ENCODE data around the gene ENOSF1. TPM values are rescaled to one million over a fixed set of nuclear protein-coding genes. Genes with fewer than 3 reads are reported as not detected.

ENOSF1 gene
- total RNA-seq, 2 experiments from 2014 or later: 61.3 to 66.1 TPM

DNA sequence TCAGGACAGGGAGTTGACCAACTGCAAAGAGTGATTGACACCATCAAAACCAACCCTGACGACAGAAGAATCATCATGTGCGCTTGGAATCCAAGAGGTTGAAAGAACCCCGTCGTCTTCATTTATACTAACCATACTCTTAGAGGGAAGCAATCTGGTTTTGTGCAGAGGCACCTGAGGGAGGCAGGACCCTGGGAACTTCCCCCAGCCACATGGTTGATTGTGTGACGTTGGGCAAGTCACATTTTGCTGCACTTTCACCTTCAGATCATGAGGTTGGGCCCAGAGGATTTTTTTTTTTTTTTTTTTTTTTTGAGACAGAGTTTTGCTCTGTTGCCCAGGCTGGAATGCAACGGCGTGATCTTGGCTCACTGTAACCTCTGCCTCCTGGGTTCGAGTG, 43.4 kb downstream of the ENOSF1 start:
- Mint-ChIP-seq H3K36me3 (ENCODE audit: low read depth) (peaks cover 61% of the 10 kb centered on the region), H3K4me1 (ENCODE audit: low read depth) (peaks cover 2% of the 10 kb centered on the region), H3K4me3 (no peak overlapping the region), H3K27ac (no peak overlapping the region), H3K27me3 (ENCODE audit: low read depth) (no peaks in the 10 kb centered on the region), H3K9me3 (peaks cover 10% of the 10 kb centered on the region)
- no peak for DNase-seq
- intact Hi-C loops (cut with micrococcal nuclease): no loop called here
- CTCF ChIA-PET: no interaction called here

DNA sequence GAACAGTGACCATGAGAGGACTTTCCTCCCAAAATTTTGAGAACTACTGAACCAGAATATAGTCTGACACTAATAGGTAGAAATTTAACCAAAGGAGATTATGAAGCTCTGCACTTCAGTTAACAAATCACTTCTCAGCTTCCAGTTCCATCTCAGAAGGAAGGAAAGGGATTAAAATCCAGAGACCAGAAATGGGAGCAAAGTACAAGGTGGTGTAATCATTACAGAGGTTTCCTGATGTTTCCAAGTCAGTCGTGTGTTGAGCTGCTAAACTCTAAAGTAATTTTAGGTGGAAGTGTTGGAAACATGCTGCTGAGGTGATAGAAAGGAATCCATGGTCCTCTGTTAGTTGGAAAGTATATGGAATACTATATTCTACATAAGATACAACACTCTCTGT, 44.2 kb downstream of the ENOSF1 start:
- DNase-seq: no peak
- Mint-ChIP-seq H3K4me1 (ENCODE audit: low read depth) (peaks cover 2% of the 10 kb centered on the region), H3K4me3 (no peak overlapping the region), H3K27me3 (ENCODE audit: low read depth) (no peaks in the 10 kb centered on the region), H3K36me3 (ENCODE audit: low read depth) (peaks cover 65% of the 10 kb centered on the region), H3K27ac (no peak overlapping the region), H3K9me3 (peaks cover 10% of the 10 kb centered on the region)
- CTCF ChIA-PET: interaction anchor here (0.6 kb wide), 1 partner anchor 171 kb away, joined by 3 read pairs; no protein-coding TSS in a partner anchor
- intact Hi-C loops (cut with micrococcal nuclease): no loop called here

DNA sequence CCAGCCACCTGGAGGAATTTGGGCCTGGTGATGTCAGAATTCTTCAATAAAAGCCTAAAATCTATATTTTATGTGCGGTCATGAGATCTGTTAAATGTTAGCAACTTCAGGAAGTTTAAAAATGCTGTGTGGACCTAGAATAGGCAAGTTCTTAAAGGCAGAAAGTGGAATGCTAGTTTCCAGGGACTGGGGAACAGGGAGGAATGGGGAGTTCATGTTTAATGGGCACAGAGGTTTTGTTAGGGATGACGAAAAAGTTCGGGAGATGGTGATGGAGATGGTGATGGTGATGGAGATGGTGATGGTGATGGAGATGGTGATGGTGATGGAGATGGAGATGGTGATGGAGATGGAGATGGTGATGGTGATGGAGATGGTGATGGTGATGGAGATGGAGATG, 45.8 kb downstream of the ENOSF1 start:
- no peak for DNase-seq
- Mint-ChIP-seq H3K4me3 (no peak overlapping the region), H3K36me3 (ENCODE audit: low read depth) (peaks cover 65% of the 10 kb centered on the region), H3K27me3 (ENCODE audit: low read depth) (no peaks in the 10 kb centered on the region), H3K27ac (no peak overlapping the region), H3K4me1 (ENCODE audit: low read depth) (peaks cover 2% of the 10 kb centered on the region), H3K9me3 (peaks cover 14% of the 10 kb centered on the region)
- intact Hi-C loops (cut with micrococcal nuclease): no loop called here
- CTCF ChIA-PET: no interaction called here

DNA sequence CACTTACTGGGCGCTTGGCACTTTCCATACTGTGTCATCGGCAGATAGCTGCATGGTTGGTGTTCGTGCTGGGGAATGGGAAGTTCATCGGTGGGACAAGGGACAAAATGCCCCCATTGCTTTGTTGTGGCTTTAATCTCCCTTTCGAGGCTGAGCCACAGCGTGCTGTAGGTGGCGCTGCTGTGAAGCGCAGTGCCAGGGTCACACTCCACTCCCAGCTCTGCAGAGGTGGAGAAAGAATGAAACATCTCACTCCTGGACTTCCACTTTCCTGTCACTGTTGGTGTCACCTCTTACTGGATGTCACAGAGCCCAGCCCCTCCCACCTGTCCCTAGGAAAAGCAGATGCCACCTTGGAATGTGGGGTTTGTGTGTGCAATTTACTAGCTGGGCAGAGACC, 46.3 kb downstream of the ENOSF1 start:
- Mint-ChIP-seq H3K27ac (no peak overlapping the region), H3K4me1 (ENCODE audit: low read depth) (peaks cover 2% of the 10 kb centered on the region), H3K27me3 (ENCODE audit: low read depth) (no peaks in the 10 kb centered on the region), H3K9me3 (peaks cover 17% of the 10 kb centered on the region), H3K4me3 (no peak overlapping the region), H3K36me3 (ENCODE audit: low read depth) (peaks cover 66% of the 10 kb centered on the region)
- DNase-seq: no peak
- intact Hi-C loops (cut with micrococcal nuclease): no loop called here
- CTCF ChIA-PET: no interaction called here

DNA sequence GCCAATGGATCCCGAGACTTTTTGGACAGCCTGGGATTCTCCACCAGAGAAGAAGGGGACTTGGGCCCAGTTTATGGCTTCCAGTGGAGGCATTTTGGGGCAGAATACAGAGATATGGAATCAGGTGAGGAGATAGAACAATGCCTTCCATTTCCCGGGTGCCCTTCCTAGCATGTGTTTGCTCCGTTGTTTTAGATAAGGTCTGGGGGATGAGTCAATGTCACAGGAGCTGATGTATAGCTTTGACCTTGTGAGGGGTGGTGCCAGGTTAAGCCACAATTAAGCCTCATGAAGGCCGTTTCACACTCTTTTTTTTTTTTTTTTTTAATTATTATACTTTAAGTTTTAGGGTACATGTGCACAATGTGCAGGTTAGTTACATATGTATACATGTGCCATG, 50.2 kb downstream of the ENOSF1 start:
- H3K27ac Mint-ChIP-seq: no peak overlapping the region
- CTCF ChIA-PET: no interaction called here
- H3K4me3 Mint-ChIP-seq: no peak overlapping the region
- peaks cover 15% of the 10 kb centered on the region for H3K9me3 Mint-ChIP-seq
- H3K4me1 Mint-ChIP-seq (ENCODE audit: low read depth): peaks cover 16% of the 10 kb centered on the region
- peaks cover 61% of the 10 kb centered on the region for H3K36me3 Mint-ChIP-seq (ENCODE audit: low read depth)
- DNase-seq: no peak
- intact Hi-C loops (cut with micrococcal nuclease): no loop called here
- peaks cover 8% of the 10 kb centered on the region for H3K27me3 Mint-ChIP-seq (ENCODE audit: low read depth)

DNA sequence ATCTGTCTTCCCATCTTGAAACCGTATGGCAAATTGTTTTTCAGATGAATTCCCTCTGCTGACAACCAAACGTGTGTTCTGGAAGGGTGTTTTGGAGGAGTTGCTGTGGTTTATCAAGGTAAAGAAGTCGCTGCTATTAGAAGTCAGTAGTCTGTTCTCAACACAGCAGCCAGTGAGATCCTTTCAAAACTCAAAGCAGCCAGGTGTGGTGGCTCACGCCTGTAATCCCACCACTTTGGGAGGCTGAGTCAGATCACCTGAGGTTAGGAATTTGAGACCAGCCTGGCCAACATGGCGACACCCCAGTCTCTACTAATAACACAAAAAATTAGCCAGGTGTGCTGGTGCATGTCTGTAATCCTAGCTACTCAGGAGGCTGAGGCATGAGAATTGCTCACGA, 52.8 kb downstream of the ENOSF1 start:
- DNase-seq: no peak
- Mint-ChIP-seq H3K27me3 (ENCODE audit: low read depth) (peaks cover 24% of the 10 kb centered on the region), H3K4me3 (peak overlapping the region; percentile 93), H3K27ac (no peak overlapping the region), H3K4me1 (ENCODE audit: low read depth) (peaks cover 14% of the 10 kb centered on the region), H3K36me3 (ENCODE audit: low read depth) (peaks cover 54% of the 10 kb centered on the region), H3K9me3 (peaks cover 8% of the 10 kb centered on the region)
- intact Hi-C loops (cut with micrococcal nuclease): loop anchor here (2.0 kb wide), 2 partner anchors 15 to 549 kb away; no protein-coding TSS in a partner anchor
- CTCF ChIA-PET: interaction anchor here (0.9 to 1.3 kb wide), 2 partner anchors 11 to 53 kb away, joined by 3 read pairs; partner anchors contain the start of gene ENOSF1

- intact Hi-C loops (cut with micrococcal nuclease): loop anchor here (1.0 to 2.0 kb wide), 8 partner anchors 16 to 548 kb away; partner anchors contain the start of genes ENOSF1 and THOC1
- CTCF ChIA-PET: interaction anchor here (0.6 to 1.4 kb wide), 5 partner anchors 12 to 179 kb away, joined by 3 to 4 read pairs (median 3); partner anchors contain the start of gene ENOSF1
- Mint-ChIP-seq H3K27me3 (ENCODE audit: low read depth) (peaks cover 28% of the 10 kb centered on the region), H3K9me3 (peaks cover 8% of the 10 kb centered on the region), H3K4me1 (ENCODE audit: low read depth) (peaks cover 14% of the 10 kb centered on the region), H3K27ac (peak overlapping the region; percentile 87), H3K36me3 (ENCODE audit: low read depth) (peaks cover 53% of the 10 kb centered on the region), H3K4me3 (peak overlapping the region; percentile 93)
- DNase-seq: no peak
These were observed 53.4 kb downstream of the ENOSF1 start for GRCh38 chr18:658947-659533.

DNA sequence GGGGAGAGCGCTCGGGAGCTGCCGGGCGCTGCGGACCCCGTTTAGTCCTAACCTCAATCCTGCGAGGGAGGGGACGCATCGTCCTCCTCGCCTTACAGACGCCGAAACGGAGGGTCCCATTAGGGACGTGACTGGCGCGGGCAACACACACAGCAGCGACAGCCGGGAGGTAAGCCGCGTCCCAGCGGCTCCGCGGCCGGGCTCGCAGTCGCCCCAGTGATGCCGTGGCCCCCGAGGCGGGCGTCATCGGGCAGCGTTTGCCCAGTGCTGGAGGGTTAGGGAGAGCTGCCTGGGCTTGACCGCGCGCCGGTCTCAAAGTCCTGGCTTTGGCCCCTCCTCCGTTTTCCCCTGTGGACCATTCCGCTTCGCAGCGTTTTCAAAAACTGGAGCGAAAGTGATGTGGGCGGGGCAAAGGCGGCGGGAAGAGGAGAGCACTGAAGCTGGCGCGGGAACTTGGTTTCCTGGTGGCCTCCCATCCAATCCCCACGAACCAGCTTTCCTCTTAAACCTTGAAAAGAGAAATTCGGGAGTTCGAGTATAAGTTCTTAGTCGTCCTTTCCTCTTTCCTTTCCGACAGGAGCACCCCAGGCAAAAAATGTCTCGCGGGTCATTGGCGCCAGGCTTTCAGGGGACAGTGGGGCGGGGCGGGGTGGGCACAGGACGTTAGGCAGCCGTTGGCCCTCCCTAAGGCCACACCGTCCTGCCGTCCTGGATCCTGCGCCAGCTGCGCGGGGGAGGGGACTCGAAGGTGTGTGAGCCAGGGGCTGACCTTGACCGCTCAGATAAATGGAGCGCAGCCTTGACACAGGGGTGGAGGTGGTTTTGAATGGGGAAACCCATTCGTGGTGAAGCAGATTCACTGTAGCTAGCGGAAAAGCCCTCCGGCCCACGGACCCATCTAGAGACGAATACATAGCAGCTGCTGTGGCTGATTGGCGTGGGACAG, 54.2 kb downstream of the ENOSF1 start:
- Mint-ChIP-seq H3K4me3 (peak overlapping the region; percentile 93), H3K9me3 (peaks cover 8% of the 10 kb centered on the region), H3K4me1 (ENCODE audit: low read depth) (peaks cover 14% of the 10 kb centered on the region), H3K36me3 (ENCODE audit: low read depth) (peaks cover 50% of the 10 kb centered on the region), H3K27ac (peak overlapping the region; percentile 87), H3K27me3 (ENCODE audit: low read depth) (peaks cover 29% of the 10 kb centered on the region)
- intact Hi-C loops (cut with micrococcal nuclease): loop anchor here (1.0 to 2.0 kb wide), 8 partner anchors 17 to 547 kb away; partner anchors contain the start of genes ENOSF1 and THOC1
- CTCF ChIA-PET: interaction anchor here (0.5 to 1.4 kb wide), 9 partner anchors 12 to 180 kb away, joined by 3 to 8 read pairs (median 3); partner anchors contain the start of gene ENOSF1
- DNase-seq: peak; percentile 88

DNA sequence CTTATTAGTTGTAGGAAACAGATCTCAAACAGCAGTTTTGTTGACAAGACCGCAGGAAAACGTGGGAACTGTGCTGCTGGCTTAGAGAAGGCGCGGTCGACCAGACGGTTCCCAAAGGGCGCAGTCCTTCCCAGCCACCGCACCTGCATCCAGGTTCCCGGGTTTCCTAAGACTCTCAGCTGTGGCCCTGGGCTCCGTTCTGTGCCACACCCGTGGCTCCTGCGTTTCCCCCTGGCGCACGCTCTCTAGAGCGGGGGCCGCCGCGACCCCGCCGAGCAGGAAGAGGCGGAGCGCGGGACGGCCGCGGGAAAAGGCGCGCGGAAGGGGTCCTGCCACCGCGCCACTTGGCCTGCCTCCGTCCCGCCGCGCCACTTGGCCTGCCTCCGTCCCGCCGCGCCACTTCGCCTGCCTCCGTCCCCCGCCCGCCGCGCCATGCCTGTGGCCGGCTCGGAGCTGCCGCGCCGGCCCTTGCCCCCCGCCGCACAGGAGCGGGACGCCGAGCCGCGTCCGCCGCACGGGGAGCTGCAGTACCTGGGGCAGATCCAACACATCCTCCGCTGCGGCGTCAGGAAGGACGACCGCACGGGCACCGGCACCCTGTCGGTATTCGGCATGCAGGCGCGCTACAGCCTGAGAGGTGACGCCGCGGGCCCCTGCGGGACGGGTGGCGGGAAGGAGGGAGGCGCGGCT, 55.0 kb downstream of the ENOSF1 start, which contains the start of gene TYMS:
TYMS (plus strand) TSS at position 343 of the 690 bp plus-strand sequence; CDS start at position 433, 90 bp downstream.
- Mint-ChIP-seq H3K27me3 (ENCODE audit: low read depth) (peaks cover 29% of the 10 kb centered on the region), H3K36me3 (ENCODE audit: low read depth) (peaks cover 48% of the 10 kb centered on the region), H3K27ac (peak within 1 kb of the TSS; percentile 87), H3K4me3 (peak within 1 kb of the TSS; percentile 93), H3K9me3 (peaks cover 8% of the 10 kb centered on the region), H3K4me1 (ENCODE audit: low read depth) (peaks cover 14% of the 10 kb centered on the region)
- DNase-seq: peak; percentile 61
- intact Hi-C loops (cut with micrococcal nuclease): loop anchor here (1.0 kb wide), 1 partner anchor 156 kb away; no protein-coding TSS in a partner anchor
- CTCF ChIA-PET: interaction anchor here (0.5 to 1.4 kb wide), 9 partner anchors 18 to 178 kb away, joined by 3 to 8 read pairs (median 3); no protein-coding TSS in a partner anchor

DNA sequence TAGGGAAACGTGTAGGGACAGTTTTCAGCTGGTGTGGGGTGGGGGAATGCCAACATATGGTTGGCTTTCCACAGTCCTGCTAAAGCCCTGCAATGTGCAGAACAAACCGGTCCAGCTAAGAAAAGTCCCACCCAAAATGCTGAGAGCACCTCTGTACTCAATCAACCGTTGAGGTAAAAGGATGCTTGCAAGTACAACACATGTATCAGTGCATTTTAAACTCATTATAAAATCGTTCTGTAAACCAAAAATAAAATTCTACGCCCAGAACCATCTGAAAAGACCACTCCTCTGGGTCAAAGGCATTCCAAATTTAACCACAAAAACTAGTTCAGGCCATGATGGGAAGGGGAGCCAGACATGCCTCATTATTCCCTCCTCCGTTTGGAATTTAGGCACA, 57.0 kb downstream of the ENOSF1 start:
- intact Hi-C loops (cut with micrococcal nuclease): no loop called here
- Mint-ChIP-seq H3K9me3 (no peaks in the 10 kb centered on the region), H3K36me3 (ENCODE audit: low read depth) (peaks cover 29% of the 10 kb centered on the region), H3K4me3 (no peak overlapping the region), H3K27me3 (ENCODE audit: low read depth) (peaks cover 31% of the 10 kb centered on the region), H3K27ac (no peak overlapping the region), H3K4me1 (ENCODE audit: low read depth) (peaks cover 19% of the 10 kb centered on the region)
- CTCF ChIA-PET: no interaction called here
- DNase-seq: no peak

- Mint-ChIP-seq H3K27ac (no peak overlapping the region), H3K36me3 (ENCODE audit: low read depth) (peaks cover 20% of the 10 kb centered on the region), H3K9me3 (no peaks in the 10 kb centered on the region), H3K4me1 (ENCODE audit: low read depth) (peaks cover 17% of the 10 kb centered on the region), H3K27me3 (ENCODE audit: low read depth) (peaks cover 27% of the 10 kb centered on the region), H3K4me3 (no peak overlapping the region)
- CTCF ChIA-PET: interaction anchor here (0.6 to 0.9 kb wide), 3 partner anchors 29 to 556 kb away, joined by 3 to 4 read pairs (median 3); no protein-coding TSS in a partner anchor
- intact Hi-C loops (cut with micrococcal nuclease): no loop called here
- DNase-seq: no peak
These were observed 57.8 kb downstream of the ENOSF1 start for GRCh38 chr18:654601-655000.

Data from activated naive CD4-positive, alpha-beta T cell treated with anti-CD3 and anti-CD28 coated beads for 36 hours (primary cell).